ENCODE data around the gene ASPG.

ASPG gene

GRCh38 chr14:104106471-104106991 is 21.0 kb downstream of the ASPG start:
- DNase-seq = no peak

GRCh38 chr14:104107101-104107581 is 21.6 kb downstream of the ASPG start:
- no peak for DNase-seq

DNA sequence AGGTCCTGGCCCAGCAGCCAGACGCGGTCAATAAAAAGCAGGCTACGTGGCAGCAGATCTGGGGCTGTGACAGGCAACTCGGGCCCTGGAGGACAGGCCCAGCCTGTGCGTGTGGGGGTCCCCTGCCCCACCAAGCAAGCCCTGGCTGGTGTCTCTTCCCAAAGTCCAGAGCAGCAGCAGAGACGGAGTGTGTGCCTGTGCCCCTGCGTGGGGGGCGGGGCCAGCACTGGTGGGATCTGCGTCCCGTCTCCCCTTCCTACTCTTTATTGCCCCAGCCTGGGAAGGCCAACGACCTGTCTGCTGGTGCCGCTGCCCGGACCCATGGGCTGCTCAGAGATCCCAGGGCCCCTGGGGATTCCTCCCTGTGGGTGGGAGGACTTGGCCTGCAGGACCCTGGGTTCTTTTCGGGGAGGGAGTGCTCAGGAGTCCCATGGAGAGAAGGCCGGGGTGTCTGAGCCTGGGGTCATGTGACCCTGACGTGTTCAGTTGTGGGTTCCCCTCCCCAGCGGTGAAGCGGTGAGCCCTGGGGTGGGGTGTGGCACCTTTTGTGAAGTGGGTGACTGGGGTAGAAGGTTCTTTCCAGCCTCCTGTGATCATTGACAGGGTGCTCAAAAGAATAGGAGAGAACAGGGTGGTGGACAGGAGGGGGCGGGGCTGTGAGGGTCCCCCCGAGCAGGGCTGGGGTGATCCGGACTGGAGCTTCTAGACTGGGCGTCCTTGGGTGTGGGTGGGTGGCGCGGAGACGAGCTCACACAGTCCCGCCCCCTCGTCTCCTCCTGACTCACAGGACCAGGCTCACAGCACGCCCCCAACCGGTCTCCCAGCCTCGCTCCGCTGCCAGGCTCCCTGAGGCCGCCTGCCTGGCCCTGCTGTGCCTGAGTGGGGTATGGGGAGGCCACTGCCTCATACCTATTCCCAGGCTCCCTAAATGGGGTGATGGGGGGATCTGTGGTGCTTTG is 22.4 kb downstream of the ASPG start:
- DNase-seq = no peak

DNA sequence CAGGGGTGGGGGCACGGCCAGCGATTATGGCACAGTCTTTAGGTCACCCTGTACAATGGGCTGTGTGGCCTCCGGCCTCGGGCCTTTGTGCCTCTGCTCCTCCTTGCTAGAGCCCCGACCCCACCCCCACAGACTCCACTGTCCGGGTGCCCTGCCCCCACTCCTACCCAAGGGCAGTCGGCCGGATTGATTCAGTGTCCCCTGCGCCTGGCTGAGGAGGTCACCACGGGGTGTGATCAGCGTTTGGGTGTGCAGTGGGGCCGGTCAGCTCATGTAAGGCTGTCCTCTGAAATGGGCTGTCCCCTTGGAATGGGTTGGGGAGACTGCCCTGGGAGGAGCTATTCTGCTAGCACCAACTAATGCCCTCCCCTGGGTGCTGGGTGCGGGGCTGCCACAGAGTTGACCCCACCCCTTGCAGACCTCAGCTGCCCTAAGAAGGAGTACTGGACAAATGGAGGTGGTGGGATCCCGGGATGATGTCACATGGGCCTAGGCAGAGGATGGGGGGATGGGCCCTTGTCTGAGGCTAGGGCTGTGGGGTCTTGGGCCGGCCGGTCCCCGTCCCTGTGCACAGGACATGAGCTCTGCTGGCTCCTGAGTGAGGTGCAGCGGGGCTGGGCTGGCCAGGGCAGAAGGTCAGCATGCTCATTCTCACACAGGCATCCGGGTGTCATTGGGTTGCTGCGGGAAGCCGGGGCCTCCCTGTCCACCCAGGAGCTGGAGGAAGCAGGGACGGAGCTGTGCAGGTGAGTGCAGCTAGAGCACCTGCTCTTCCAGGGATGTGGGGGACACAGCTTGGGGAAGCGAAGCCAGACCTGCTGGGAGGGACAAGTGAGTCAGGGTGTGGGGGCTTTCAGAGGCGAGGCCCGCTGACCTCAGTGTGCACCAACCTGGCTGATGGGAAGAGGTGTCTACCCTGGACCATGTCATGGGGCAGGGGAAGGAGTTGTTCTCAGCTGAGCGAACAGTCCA is 23.4 kb downstream of the ASPG start:
- DNase-seq = no peak

GRCh38 chr14:104109731-104110361 is 24.3 kb downstream of the ASPG start:
- DNase-seq = no peak

- no peak for DNase-seq
Measured at GRCh38 chr14:104110491-104111209, 25.1 kb downstream of the ASPG start.

GRCh38 chr14:104111301-104112112 is 26.0 kb downstream of the ASPG start:
- no peak for DNase-seq

DNA sequence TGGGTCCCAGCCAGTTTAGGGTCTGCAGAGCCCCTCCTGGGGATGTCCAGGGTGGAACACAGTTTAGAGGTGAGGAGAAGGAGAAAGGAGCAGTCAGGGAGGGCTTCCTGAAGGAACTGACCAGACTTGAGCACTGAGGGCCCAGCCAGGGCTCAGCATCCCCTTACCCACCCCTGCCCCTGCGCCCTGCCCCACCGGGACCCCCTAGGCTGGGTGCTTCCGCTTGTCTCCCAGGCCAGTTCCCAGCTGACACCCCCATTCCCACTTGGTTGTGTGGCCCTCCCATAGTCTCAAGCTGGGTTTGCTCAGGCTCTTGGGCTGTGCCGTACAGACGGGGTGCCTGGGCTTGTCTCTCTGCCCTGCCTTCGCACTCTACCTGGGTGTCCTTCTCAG is 26.6 kb downstream of the ASPG start:
- DNase-seq = no peak

DNA sequence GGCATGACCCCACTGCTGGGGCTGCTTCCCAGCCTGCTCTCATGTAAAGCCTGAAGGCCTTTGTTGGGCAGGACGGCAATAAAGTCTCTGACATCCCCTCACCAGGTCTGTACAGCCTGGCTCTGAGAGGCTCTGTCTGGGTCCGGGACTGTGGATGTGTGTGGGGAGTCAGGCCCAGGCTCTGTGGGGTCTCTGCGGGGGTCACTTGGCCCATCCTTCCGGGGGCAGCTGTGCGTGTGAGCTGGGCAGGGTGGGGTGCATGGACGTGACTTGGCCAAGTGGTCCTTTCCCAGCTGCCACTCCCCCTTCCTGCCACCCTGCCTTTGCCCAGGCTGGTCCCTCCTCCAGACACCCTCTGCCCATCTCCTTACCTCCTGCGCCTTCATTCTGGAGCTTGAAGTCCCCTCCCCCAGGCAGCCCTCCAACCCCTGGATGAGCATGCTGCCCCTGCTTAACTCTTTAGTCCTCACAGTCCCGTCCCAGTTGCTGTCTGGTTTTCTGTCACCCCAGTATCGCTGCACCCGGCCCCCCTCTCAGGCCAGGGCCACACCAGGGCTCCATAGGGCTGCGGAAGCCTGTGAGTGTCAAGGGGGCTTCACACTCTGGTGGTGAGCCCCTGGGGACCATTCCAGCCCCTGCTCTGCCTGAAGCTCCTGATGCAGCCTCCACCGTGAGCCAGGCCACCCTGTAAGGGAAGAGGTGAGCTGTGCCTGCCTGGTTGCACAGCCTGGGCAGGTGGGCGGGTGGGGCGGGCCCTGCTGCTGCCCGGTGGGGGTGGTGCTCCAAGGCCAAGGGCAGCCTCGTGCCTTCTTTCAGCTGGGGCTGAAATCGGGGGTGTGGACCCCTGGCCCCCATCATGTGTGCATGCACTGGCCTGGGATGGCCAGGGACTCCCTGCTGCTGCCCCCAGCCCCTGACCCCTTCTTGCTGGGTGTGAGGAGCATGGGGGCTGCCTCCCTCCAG is 27.4 kb downstream of the ASPG start:
- no peak for DNase-seq

- no peak for DNase-seq
Measured at GRCh38 chr14:104113631-104114420, 28.3 kb downstream of the ASPG start.

GRCh38 chr14:104114421-104115130 is 29.1 kb downstream of the ASPG start:
- DNase-seq = no peak

DNA sequence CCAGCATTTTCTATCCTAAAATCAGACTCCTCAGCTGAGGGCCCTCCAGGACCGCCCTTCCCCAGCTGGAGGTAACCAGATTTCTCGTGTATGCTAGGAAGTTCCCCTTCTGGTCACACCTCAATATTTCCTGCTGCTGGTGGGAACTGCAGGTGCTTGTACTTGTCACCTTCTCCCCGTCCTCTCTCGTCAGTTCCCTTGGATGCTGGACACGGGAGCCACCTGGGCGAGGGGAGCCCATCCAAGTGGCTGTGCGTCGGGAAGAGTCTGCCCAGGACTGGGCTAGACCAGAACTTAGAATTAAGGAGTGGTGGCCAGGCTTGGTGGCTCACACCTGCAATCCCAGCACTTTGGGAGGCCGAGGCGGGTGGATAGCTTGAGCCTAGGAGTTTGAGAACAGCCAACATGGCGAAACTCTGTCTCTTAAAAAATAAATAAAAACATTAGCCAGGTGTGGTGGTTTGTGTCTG is 29.7 kb downstream of the ASPG start:
- no peak for DNase-seq

GRCh38 chr14:104115691-104116287 is 30.3 kb downstream of the ASPG start:
- DNase-seq = no peak

DNA sequence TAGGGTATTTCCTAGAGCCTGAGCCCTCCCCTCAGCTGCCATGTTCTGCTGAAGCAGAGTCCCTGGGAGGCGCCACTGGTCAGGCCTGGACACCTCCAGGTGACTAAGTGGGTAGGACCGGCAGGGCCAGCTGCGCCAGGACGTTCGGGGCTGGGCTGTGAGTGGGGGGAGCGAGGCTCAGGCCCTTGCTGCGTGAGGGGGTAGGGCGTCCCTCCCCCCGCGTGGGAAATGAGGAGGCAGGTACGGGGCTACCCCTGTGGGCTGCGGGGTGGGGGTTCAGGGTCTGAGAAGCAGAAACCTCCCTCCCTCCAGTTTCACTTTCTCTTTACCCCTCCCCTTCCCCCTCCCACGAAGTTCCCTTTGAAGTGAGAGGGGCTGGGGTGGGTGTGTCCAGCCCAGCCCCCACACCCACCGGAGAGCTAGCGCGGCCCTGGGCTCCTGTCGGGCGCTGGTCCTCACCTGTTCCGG is 30.8 kb downstream of the ASPG start:
- no peak for DNase-seq

- DNase-seq = no peak
Measured at GRCh38 chr14:104116756-104117340, 31.3 kb downstream of the ASPG start.

DNA sequence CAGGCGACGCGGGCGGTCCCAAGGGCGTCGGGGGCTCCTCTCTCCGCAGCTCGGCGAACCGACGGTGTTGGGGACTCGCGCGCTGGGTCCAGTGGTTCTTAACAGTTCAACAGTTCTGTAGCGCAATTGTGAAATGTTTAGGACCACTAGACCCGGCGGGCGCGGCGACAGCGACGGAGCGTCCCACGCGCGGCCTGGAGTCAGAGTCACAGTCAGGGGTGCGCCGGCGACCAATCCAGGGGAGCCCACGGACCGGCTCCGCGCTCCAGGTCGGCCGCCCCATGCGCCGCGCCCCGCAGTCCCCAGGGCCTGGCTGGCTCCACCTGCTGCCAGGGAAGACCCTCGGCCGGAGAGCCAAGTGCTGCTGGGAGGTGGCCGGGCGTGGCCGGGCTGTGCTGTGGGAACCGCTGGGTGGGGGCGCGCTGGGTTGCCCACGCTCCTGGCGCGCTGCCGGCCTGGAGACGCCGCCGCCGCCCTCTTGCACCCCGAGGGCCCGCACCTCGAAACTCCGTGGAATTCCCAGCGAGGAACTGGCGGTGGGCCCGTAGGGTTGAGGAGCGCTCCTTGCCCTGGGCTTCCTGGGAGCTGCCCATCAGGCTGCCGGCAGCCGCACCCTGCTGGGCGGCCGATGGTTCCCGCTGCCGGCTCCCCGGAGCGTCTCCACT is 32.0 kb downstream of the ASPG start:
- DNase-seq = no peak

Measured in activated CD4-positive, alpha-beta T cell treated with anti-CD3 and anti-CD28 coated beads, Interleukin-10, Interleukin-2, amounts not matched to agents 100 ng/mL and 50 ng/mL, durations not matched to agents 16 hours and 8 hours (primary cell).